GM12878 (cell line): Measurements from ENCODE around the gene LAP3. TPM values are rescaled to one million over a fixed set of nuclear protein-coding genes. Genes with fewer than 3 reads are reported as not detected.

Experiments
- ATAC-seq: fragments of 200-7000 bp; cut with Tn5 transposase; 3 replicates; pipeline ENCODE4 v1.9.1; 2020; ENCODE audit warnings: mild to moderate bottlenecking, moderate library complexity
- BruUV-seq: library from RNA; stranded (reverse); fragments of 400-500 nt; replicated peaks from 2 replicates; lab custom pipeline; 2021; lab: Mats Ljungman, UMichigan
- CTCF ChIA-PET: fragments of 300-600 bp; sonication (Branson Sonifier 250); formaldehyde crosslinking; extraction: SDS; loops from one replicate; lab custom pipeline; 2021; ENCODE audit warnings: inconsistent platforms; lab: Yijun Ruan, JAX
- POLR2A ChIA-PET: fragments of 350-600 bp; formaldehyde crosslinking; extraction: SDS; loops from one replicate; lab custom pipeline; 2021; ENCODE audit warnings: inconsistent platforms; lab: Charles Lee
- RAD21 ChIA-PET: fragments of 300-600 bp; sonication (Branson Sonifier 250); formaldehyde crosslinking; loops from one replicate; lab custom pipeline; 2023; ENCODE audit warnings: antibody characterized with exemption; ENCODE audit not compliant: unreplicated experiment; lab: Charles Lee
- SMC1A ChIA-PET: fragments of 300-600 bp; sonication (Branson Sonifier 250); formaldehyde crosslinking; loops from one replicate; lab custom pipeline; 2023; ENCODE audit not compliant: unreplicated experiment, uncharacterized antibody; lab: Charles Lee
- DNase-seq: peaks from one replicate; pipeline ENCODE4 v3.0.0-alpha.2; 2011; ENCODE audit warnings: low read depth, low spot score
- FAIRE-seq: peaks from 3 replicates; lab custom pipeline; 2011; peaks lifted over from hg19 to GRCh38; lab: Jason Lieb, UNC
- H2AFZ ChIP-seq: 2 replicates; pipeline ENCODE4 v1.6.0; 2011; ENCODE audit warnings: low read depth, low read length, control low read depth; ENCODE audit not compliant: control insufficient read depth
- H3K27ac ChIP-seq: 2 replicates; pipeline ENCODE4 v1.5.1; 2011; ENCODE audit warnings: control low read depth; ENCODE audit not compliant: control insufficient read depth, insufficient read depth
- H3K27me3 ChIP-seq, 2 experiments: replicated peaks in 1 of 2; 2 replicates each; pipeline versions ENCODE4 v1.6.0 to v1.6.1; 2011; ENCODE audit warnings: low read length in 1 of 2; ENCODE audit not compliant: control insufficient read depth in 2 of 2, insufficient read depth in 2 of 2
- H3K36me3 ChIP-seq, 2 experiments: 2 replicates each; pipeline ENCODE4 v1.5.1; 2011; ENCODE audit warnings: low read length in 1 of 2; ENCODE audit not compliant: control insufficient read depth in 2 of 2, insufficient read depth in 2 of 2
- H3K4me1 ChIP-seq: 2 replicates; pipeline ENCODE4 v1.6.1; 2011; ENCODE audit warnings: mild to moderate bottlenecking, low read length, moderate library complexity, mixed read lengths; ENCODE audit not compliant: control insufficient read depth, insufficient read depth
- H3K4me2 ChIP-seq: 2 replicates; pipeline ENCODE4 v1.6.0; 2011; ENCODE audit warnings: control low read depth; ENCODE audit not compliant: control insufficient read depth, insufficient read depth
- H3K4me3 ChIP-seq: fragments of 200-600 bp; sonication (generic); 2 replicates; pipeline ENCODE4 v1.5.1; 2016
- H3K79me2 ChIP-seq: 2 replicates; pipeline ENCODE4 v1.6.0; 2011; ENCODE audit warnings: low read length; ENCODE audit not compliant: control insufficient read depth, insufficient read depth
- H3K9ac ChIP-seq: 2 replicates; pipeline ENCODE4 v1.8.0; 2011; ENCODE audit warnings: low read length, control low read depth, mixed read lengths; ENCODE audit not compliant: control insufficient read depth, insufficient read depth
- H3K9me3 ChIP-seq: replicated peaks from 3 replicates; pipeline ENCODE4 v1.5.1; 2011; ENCODE audit warnings: mild to moderate bottlenecking, low read length; ENCODE audit not compliant: control insufficient read depth, insufficient read depth
- H4K20me1 ChIP-seq: 2 replicates; pipeline ENCODE4 v1.6.0; 2011; ENCODE audit not compliant: control insufficient read depth, insufficient read depth
- ATF7 ChIP-seq: fragments of 450-650 bp; IDR thresholded peaks from 2 replicates; pipeline ENCODE4 v1.6.1; 2016; ENCODE audit warnings: low read depth, mild to moderate bottlenecking
- EGR1 ChIP-seq, 2 experiments: IDR thresholded peaks; 1 replicate in 1 of 2; 2 replicates in 1 of 2; pipeline ENCODE4 v1.6.1; 2011 to 2012; ENCODE audit warnings: low read depth in 2 of 2, low read length in 2 of 2, borderline replicate concordance in 1 of 2, mild to moderate bottlenecking in 1 of 2, moderate library complexity in 1 of 2
- FOXM1 ChIP-seq: IDR thresholded peaks from 2 replicates; pipeline ENCODE4 v1.6.1; 2012; ENCODE audit warnings: low read depth, mild to moderate bottlenecking, inconsistent platforms, low read length, moderate library complexity
- IKZF2 ChIP-seq, 2 experiments: fragments of 450-650 bp; IDR thresholded peaks; 2 replicates each; pipeline ENCODE4 v1.6.1; 2017; ENCODE audit warnings: mild to moderate bottlenecking in 2 of 2, moderate library complexity in 2 of 2
- NFIC ChIP-seq: IDR thresholded peaks from 2 replicates; pipeline ENCODE4 v1.6.1; 2012; ENCODE audit warnings: low read depth, mild to moderate bottlenecking, inconsistent platforms, low read length, moderate library complexity
- RB1 ChIP-seq: fragments of 450-650 bp; formaldehyde crosslinking; IDR thresholded peaks from 2 replicates; pipeline ENCODE4 v1.6.1; 2017; ENCODE audit warnings: mild to moderate bottlenecking, borderline replicate concordance
- TBL1XR1 ChIP-seq: IDR thresholded peaks from 2 replicates; pipeline ENCODE4 v1.6.1; 2012; ENCODE audit warnings: low read depth, low read length, improper control_type of control experiment
- YY1 ChIP-seq: IDR thresholded peaks from 2 replicates; pipeline ENCODE4 v1.6.1; 2011; ENCODE audit warnings: low read depth, mild to moderate bottlenecking, low read length
- ZNF274 ChIP-seq: IDR thresholded peaks from one replicate; pipeline ENCODE4 v1.8.0; 2011; ENCODE audit not compliant: insufficient read length, insufficient read depth
- WGBS: methylation state at CpG from one replicate; pipeline ENCODE4 v1.1.6; 2016; ENCODE audit warnings: low lambda C conversion rate; ENCODE audit not compliant: insufficient replicate concordance, insufficient coverage; ENCODE audit errors: missing lambda C conversion rate; 5-methylcytosine and 5-hydroxymethylcytosine counted together
- in situ Hi-C: fragments of 300-500 bp; cut with MboI; formaldehyde crosslinking; loops from 9 replicates; pipeline ENCODE4 v1.14.3; 2018; ENCODE audit warnings: mixed read lengths
- intact Hi-C: fragments of 100-400 bp; cut with micrococcal nuclease; formaldehyde crosslinking; loops from one replicate; pipeline ENCODE4 v1.14.2; 2022; ENCODE audit not compliant: unreplicated experiment
- polyA plus RNA-seq, 11 experiments: library from polyadenylated mRNA; depleted of rRNA in 4 of 11; unstranded in 6 of 11; stranded (reverse) in 5 of 11; fragments of >200 nt; fragmentation: Nextera tagmentation in 4 of 11; fragmentation: Illumina TruSeq in 1 of 11; extraction: Ambion mirVana in 4 of 11; extraction: Trizol in 1 of 11; gene quantifications; 1 replicate in 1 of 11; 2 replicates in 10 of 11; pipeline versions ENCODE4 v1.2.1 to v1.2.3, GENCODE V29; 2011 to 2016; ENCODE audit warnings: inconsistent platforms in 2 of 11, missing spikeins in 2 of 11, low read depth in 1 of 11
- total RNA-seq, 4 experiments: library from RNA; depleted of rRNA in 3 of 4; stranded (reverse); fragments of >200 nt in 3 of 4; fragmentation: Illumina TruSeq in 1 of 4; extraction: Trizol in 1 of 4; gene quantifications; 2 replicates each; pipeline versions ENCODE4 v1.2.1 to v1.2.3, GENCODE V29; 2013 to 2021
- TF ChIP-seq, protein P1 (sequence below): fragments of 450-650 bp; conservative IDR thresholded peaks from 2 replicates; pipeline ENCODE4 v1.6.1; 2017; ENCODE audit warnings: mild to moderate bottlenecking, moderate library complexity

Gene LAP3
- total and polyA plus RNA-seq, 10 of the 15 experiments (the other 5 are each of a cell fraction or from before 2014, with no cell fraction given), result 134 to 249 (median 204) TPM

DNA sequence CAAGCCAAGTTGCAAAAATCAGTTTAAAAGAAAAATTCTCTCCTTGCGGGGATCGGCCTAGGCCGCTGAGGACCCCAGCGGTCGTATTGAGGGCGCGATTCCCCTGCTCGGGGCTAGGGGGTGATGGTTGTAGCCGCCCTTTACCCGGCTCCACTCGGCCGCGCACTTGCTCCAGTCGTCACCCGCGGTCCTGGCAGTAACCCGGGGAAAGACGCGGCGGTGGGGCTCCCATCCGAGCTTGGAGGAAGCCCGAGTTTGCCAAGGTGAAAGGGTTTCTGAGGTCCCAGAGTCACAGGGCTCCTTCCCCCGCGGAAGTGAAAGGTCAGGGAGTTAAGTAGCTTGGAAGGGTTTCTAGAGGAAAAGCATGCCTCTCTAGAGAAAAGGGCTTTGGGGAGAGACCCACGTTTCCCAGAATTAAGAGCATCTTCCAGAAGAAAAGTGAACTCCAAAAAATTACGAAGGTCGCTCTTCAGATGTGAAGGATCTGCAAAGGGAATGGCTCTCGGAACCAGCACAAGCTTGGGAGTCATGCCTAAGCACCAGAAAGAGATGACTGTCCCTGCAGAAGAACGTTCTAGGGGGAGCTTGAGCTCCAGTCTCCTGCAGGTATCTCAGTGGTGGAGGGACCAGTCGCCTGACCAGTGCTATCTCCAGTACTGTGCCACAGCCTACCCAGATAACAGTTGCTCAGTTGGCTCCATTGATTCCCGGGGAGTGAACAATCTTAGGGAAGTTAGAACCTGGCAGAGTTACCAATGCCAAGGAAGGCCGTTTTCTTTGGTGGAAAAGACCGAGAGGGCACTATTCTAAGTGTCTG, 875 bp downstream of the LAP3 start:
- Histone ChIP-seq H3K4me2 (peak overlapping the region; percentile 56), H3K79me2 (peaks cover 39% of the 10 kb centered on the region), H3K27me3 (no peaks in the 10 kb centered on the region), H3K36me3 (peaks cover 2 to 8% of the 10 kb centered on the region in 2 experiments; a peak in 2 of 4 replicates), H2AFZ (peak overlapping the region; percentile 48; the same call in 1 of the 2 replicates), H3K9me3 (no peaks in the 10 kb centered on the region), H3K9ac (peak overlapping the region; percentile 95), H3K27ac (peak overlapping the region; percentile 96), H4K20me1 (no peaks in the 10 kb centered on the region), H3K4me3 (peak overlapping the region; percentile 97), H3K4me1 (peaks cover 7% of the 10 kb centered on the region)
- TF ChIP-seq FOXM1 (peak; percentile 19; the same call in 1 of the 2 replicates), YY1 (0 out of 2 replicates have a peak, but pooled peaks have one; percentile 3), TBL1XR1 (no peak), NFIC (peak; percentile 7; the same call in 1 of the 2 replicates), ATF7 (no peak), ZNF274 (no peak), IKZF2 (IDR thresholded peaks at IDR 0.05) (no peak), EGR1 (IDR thresholded peaks at IDR 0.05; ENCODE audit: borderline replicate concordance in 1 of 2, low read depth in 2 of 2, low read length in 2 of 2) (peak in 1 of 2 experiments; percentile 19; a peak in 1 of 3 replicates), RB1 (peak; percentile 50; the same call in 1 of the 2 replicates)
- TF ChIP-seq, protein P1, sequence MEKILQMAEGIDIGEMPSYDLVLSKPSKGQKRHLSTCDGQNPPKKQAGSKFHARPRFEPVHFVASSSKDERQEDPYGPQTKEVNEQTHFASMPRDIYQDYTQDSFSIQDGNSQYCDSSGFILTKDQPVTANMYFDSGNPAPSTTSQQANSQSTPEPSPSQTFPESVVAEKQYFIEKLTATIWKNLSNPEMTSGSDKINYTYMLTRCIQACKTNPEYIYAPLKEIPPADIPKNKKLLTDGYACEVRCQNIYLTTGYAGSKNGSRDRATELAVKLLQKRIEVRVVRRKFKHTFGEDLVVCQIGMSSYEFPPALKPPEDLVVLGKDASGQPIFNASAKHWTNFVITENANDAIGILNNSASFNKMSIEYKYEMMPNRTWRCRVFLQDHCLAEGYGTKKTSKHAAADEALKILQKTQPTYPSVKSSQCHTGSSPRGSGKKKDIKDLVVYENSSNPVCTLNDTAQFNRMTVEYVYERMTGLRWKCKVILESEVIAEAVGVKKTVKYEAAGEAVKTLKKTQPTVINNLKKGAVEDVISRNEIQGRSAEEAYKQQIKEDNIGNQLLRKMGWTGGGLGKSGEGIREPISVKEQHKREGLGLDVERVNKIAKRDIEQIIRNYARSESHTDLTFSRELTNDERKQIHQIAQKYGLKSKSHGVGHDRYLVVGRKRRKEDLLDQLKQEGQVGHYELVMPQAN, result 0 out of 2 replicates have a peak, but pooled peaks have one; percentile 8
- ChIA-PET RAD21 (interaction anchor here (0.7 to 2.0 kb wide), 7 partner anchors 13 to 442 kb away, joined by 3 to 7 read pairs (median 4); partner anchors contain the start of genes DCAF16 and MED28), POLR2A (interaction anchor here (0.9 to 1.3 kb wide), 4 partner anchors 16 to 232 kb away, joined by 4 to 9 read pairs (median 6); partner anchors contain the start of genes DCAF16 and MED28), CTCF (interaction anchor here (0.6 to 1.2 kb wide), 5 partner anchors 17 to 1769 kb away, joined by 3 to 4 read pairs (median 3); partner anchors contain the start of gene MED28), SMC1A (interaction anchor here (0.6 to 2.2 kb wide), 5 partner anchors 17 to 230 kb away, joined by 3 to 9 read pairs (median 5); no protein-coding TSS in a partner anchor)
- WGBS, result under 1% methylated on average over 33 of the region's 33 CpGs
- TSS peak; percentile 67 for BruUV-seq
- no peak for FAIRE-seq
- DNase-seq, result no peak
- intact Hi-C loops (loop anchor here (1.0 to 5.0 kb wide), 5 partner anchors 15 to 443 kb away; partner anchors contain the start of genes DCAF16, LCORL, MED28 and NCAPG), in situ Hi-C loops (loop anchor here (10.0 kb wide), 1 partner anchor 447 kb away; the partner anchor contains the start of gene LCORL)
- peak; percentile 30 for ATAC-seq
